Caco-2 (cell line): Measurements from ENCODE around the gene PAIP2B. TPM values are rescaled to one million over a fixed set of nuclear protein-coding genes. Genes with fewer than 3 reads are reported as not detected.
"Not testable (repeated sequence)": the region's sequence is repeated elsewhere in the genome, so short reads cannot be mapped to it uniquely, and the experiment has no call there.

Experiments
- BruUV-seq: library from RNA; stranded (reverse); fragments of 400-500 nt; replicated peaks from 2 replicates; lab custom pipeline; 2021; lab: Mats Ljungman, UMichigan
- CTCF ChIA-PET: fragments of 300-600 bp; sonication (Branson Sonifier 250); formaldehyde crosslinking; loops from one replicate; lab custom pipeline; 2022; ENCODE audit warnings: antibody characterized with exemption; lab: Charles Lee
- POLR2A ChIA-PET: fragments of 300-600 bp; sonication (Branson Sonifier 250); formaldehyde crosslinking; loops from one replicate; lab custom pipeline; 2022; ENCODE audit warnings: antibody characterized with exemption; lab: Charles Lee
- DNase-seq, 2 experiments: peaks; one replicate each; pipeline versions ENCODE4 v3.0.0 to v3.0.0-alpha.2; 2020 to 2022
- H3K27me3 ChIP-seq: replicated peaks from 2 replicates; pipeline ENCODE4 v1.6.0; 2011; ENCODE audit warnings: low read length; ENCODE audit not compliant: control insufficient read depth, insufficient read depth
- H3K36me3 ChIP-seq: 2 replicates; pipeline ENCODE4 v1.5.1; 2011; ENCODE audit warnings: low read length; ENCODE audit not compliant: control insufficient read depth, insufficient read depth
- H3K4me1 ChIP-seq: fragments of 250-450 bp; sonication (Bioruptor Pico); 2 replicates; pipeline ENCODE4 v1.5.1; 2020; ENCODE audit warnings: mild to moderate bottlenecking
- H3K4me3 ChIP-seq: 2 replicates; pipeline ENCODE4 v1.5.1; 2011; ENCODE audit warnings: low read depth, mild to moderate bottlenecking, control low read depth, low read length
- H3K9me3 ChIP-seq: fragments of 250-450 bp; sonication (Bioruptor Pico); 2 replicates; pipeline ENCODE4 v1.5.1; 2020; ENCODE audit warnings: mild to moderate bottlenecking, moderate library complexity
- H3K27ac Mint-ChIP-seq: one replicate; pipeline ENCODE4 v1.8.0; 2022; ENCODE audit warnings: mixed read lengths; ENCODE audit not compliant: unreplicated experiment
- H3K27me3 Mint-ChIP-seq: one replicate; pipeline ENCODE4 v1.8.0; 2022; ENCODE audit warnings: mixed read lengths; ENCODE audit not compliant: insufficient read depth, unreplicated experiment
- H3K36me3 Mint-ChIP-seq: one replicate; pipeline ENCODE4 v1.8.0; 2022; ENCODE audit warnings: mild to moderate bottlenecking, mixed read lengths; ENCODE audit not compliant: insufficient read depth, unreplicated experiment
- H3K4me1 Mint-ChIP-seq: one replicate; pipeline ENCODE4 v1.8.0; 2022; ENCODE audit warnings: low read depth, mixed read lengths; ENCODE audit not compliant: unreplicated experiment
- H3K4me3 Mint-ChIP-seq: one replicate; pipeline ENCODE4 v1.8.0; 2022; ENCODE audit warnings: mild to moderate bottlenecking, moderate library complexity, mixed read lengths; ENCODE audit not compliant: unreplicated experiment
- H3K9me3 Mint-ChIP-seq: one replicate; pipeline ENCODE4 v1.8.0; 2022; ENCODE audit warnings: mixed read lengths; ENCODE audit not compliant: unreplicated experiment
- intact Hi-C: fragments of 100-400 bp; cut with micrococcal nuclease; formaldehyde crosslinking; loops from one replicate; pipeline ENCODE4 v1.10.0; 2022; ENCODE audit not compliant: unreplicated experiment
- total RNA-seq: library from RNA; stranded (reverse); gene quantifications from 2 replicates; pipeline ENCODE4 v1.2.3, GENCODE V29; 2022
- TF ChIP-seq, protein P1 (sequence below), 2 experiments: fragments of 200-600 bp in 1 of 2; IDR thresholded peaks; 1 replicate in 1 of 2; 2 replicates in 1 of 2; pipeline versions ENCODE4 v1.5.1 to v1.8.0; 2011 to 2022; ENCODE audit warnings: antibody characterized with exemption in 1 of 2, control low read depth in 1 of 2, inconsistent platforms in 1 of 2, low read depth in 1 of 2, low read length in 1 of 2, mild to moderate bottlenecking in 1 of 2, moderate library complexity in 1 of 2; ENCODE audit not compliant: insufficient read depth in 1 of 2, severe bottlenecking in 1 of 2, unreplicated experiment in 1 of 2

PAIP2B gene
- total RNA-seq, 1 experiment from 2014 or later: 9.9 TPM

DNA sequence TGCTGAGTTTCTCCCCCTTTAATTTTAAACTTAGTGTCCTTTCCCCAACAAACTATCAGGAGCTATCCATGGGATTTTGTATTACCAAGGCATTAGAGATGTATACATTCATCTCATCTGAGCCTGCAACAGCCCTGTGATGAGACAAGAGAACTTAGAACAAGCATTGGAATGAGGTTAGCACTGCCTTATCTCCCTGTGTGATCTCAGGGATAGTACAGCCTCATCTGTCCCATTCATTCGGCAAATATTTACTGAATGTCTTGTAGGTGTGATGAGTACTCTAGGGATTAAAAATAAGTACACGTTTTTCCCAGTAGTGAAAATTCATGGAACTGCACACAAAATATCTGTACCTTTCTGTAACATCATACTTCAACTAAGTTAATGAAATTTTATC, 45.6 kb downstream of the PAIP2B start:
- no peak overlapping the region for H3K27ac Mint-ChIP-seq
- no peaks in the 10 kb centered on the region for H3K9me3 ChIP-seq
- no TSS peak for BruUV-seq
- intact Hi-C loops: no loop called here
- H3K4me1 Mint-ChIP-seq: no peaks in the 10 kb centered on the region
- CTCF ChIA-PET: no interaction called here
- DNase-seq: no peak
- TF ChIP-seq, protein P1, sequence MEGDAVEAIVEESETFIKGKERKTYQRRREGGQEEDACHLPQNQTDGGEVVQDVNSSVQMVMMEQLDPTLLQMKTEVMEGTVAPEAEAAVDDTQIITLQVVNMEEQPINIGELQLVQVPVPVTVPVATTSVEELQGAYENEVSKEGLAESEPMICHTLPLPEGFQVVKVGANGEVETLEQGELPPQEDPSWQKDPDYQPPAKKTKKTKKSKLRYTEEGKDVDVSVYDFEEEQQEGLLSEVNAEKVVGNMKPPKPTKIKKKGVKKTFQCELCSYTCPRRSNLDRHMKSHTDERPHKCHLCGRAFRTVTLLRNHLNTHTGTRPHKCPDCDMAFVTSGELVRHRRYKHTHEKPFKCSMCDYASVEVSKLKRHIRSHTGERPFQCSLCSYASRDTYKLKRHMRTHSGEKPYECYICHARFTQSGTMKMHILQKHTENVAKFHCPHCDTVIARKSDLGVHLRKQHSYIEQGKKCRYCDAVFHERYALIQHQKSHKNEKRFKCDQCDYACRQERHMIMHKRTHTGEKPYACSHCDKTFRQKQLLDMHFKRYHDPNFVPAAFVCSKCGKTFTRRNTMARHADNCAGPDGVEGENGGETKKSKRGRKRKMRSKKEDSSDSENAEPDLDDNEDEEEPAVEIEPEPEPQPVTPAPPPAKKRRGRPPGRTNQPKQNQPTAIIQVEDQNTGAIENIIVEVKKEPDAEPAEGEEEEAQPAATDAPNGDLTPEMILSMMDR (IDR thresholded peaks at IDR 0.05; ENCODE audit: insufficient read depth in 1 of 2, low read depth in 1 of 2, low read length in 1 of 2, severe bottlenecking in 1 of 2, unreplicated experiment in 1 of 2): no peak
- peaks cover 6% of the 10 kb centered on the region for H3K27me3 Mint-ChIP-seq
- H3K36me3 Mint-ChIP-seq: no peaks in the 10 kb centered on the region
- H3K27me3 ChIP-seq: no peaks in the 10 kb centered on the region
- H3K4me1 ChIP-seq: peaks cover 5% of the 10 kb centered on the region; the same call in 1 of the 2 replicates
- no peak overlapping the region for H3K4me3 Mint-ChIP-seq
- POLR2A ChIA-PET: no interaction called here
- no peak overlapping the region for H3K4me3 ChIP-seq
- H3K9me3 Mint-ChIP-seq: no peaks in the 10 kb centered on the region
- H3K36me3 ChIP-seq: no peaks in the 10 kb centered on the region; the same call in 1 of the 2 replicates

DNA sequence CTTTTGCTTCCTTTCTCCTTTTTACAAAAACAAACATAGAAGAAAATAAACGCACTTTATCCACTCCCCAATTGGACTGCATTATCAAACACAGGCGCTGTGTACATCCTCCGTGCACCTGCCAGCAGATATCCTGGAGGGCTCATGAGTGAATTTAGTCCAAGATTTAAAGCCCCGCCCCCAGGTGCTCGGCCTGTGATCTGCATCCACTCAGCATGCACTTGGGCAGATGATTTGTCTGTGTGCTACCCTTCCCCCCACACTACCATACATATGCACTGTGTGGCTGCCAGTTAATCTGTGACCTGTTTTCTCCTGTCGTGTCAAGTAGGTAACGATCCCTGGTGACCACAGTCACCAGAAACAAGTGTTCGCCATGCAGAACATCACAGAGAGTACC, 48.1 kb downstream of the PAIP2B start:
- H3K9me3 Mint-ChIP-seq, CTCF ChIA-PET, DNase-seq, H3K36me3 ChIP-seq, H3K27me3 ChIP-seq, POLR2A ChIA-PET, H3K36me3 Mint-ChIP-seq, H3K4me3 Mint-ChIP-seq, H3K9me3 ChIP-seq, H3K27ac Mint-ChIP-seq, H3K4me3 ChIP-seq, BruUV-seq, H3K4me1 ChIP-seq, intact Hi-C loops, H3K27me3 Mint-ChIP-seq, H3K4me1 Mint-ChIP-seq: not testable (repeated sequence)

DNA sequence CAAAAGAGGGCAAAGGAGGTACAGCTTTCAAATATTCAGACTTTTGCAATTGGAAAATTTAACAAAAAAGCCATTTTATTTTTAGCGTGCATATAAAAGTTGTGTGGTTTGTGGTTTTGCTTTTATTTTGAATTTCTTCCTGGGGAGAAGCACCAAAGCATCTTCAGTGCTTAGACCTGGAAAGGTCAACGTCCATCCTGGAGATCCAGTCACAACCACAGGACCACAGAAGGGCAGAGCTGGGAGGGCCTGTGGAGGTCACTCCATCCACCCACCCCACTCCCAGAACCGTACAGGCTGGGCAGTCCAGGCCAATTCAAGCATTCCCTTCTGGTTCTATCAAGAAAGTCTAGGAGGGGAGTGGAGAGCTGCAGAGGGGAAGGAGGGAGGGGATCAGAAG, 52.7 kb downstream of the PAIP2B start:
- no peak overlapping the region for H3K27ac Mint-ChIP-seq
- no peak overlapping the region for H3K4me3 ChIP-seq
- H3K36me3 ChIP-seq: no peaks in the 10 kb centered on the region; the same call in 1 of the 2 replicates
- H3K4me3 Mint-ChIP-seq: no peak overlapping the region
- TF ChIP-seq, protein P1 (IDR thresholded peaks at IDR 0.05; ENCODE audit: insufficient read depth in 1 of 2, low read depth in 1 of 2, low read length in 1 of 2, severe bottlenecking in 1 of 2, unreplicated experiment in 1 of 2): no peak
- no peaks in the 10 kb centered on the region for H3K9me3 ChIP-seq
- ChIA-PET CTCF (no interaction called here), POLR2A (interaction anchor here (0.6 kb wide), 1 partner anchor 14 kb away, joined by 7 read pairs; no protein-coding TSS in a partner anchor)
- no peaks in the 10 kb centered on the region for H3K4me1 ChIP-seq
- H3K9me3 Mint-ChIP-seq: no peaks in the 10 kb centered on the region
- no peak for DNase-seq
- peaks cover 6% of the 10 kb centered on the region for H3K27me3 Mint-ChIP-seq
- intact Hi-C loops: no loop called here
- H3K27me3 ChIP-seq: no peaks in the 10 kb centered on the region; the same call in 1 of the 2 replicates
- BruUV-seq: no TSS peak
- no peaks in the 10 kb centered on the region for H3K4me1 Mint-ChIP-seq
- no peaks in the 10 kb centered on the region for H3K36me3 Mint-ChIP-seq
